GM23338 (cell line): ENCODE data around the gene PGM3. TPM values are rescaled to one million over a fixed set of nuclear protein-coding genes. Genes with fewer than 3 reads are reported as not detected.

ENCODE experiments used
- ATAC-seq: fragments of 200-7000 bp; cut with Tn5 transposase; 3 replicates; pipeline ENCODE4 v1.9.1; 2020
- DNase-seq: peaks from one replicate; pipeline ENCODE4 v3.0.0-alpha.2; 2015; ENCODE audit warnings: low spot score
- H2AFZ ChIP-seq: fragments of 200-600 bp; sonication (generic); 2 replicates; pipeline ENCODE4 v1.8.0; 2016; ENCODE audit warnings: antibody characterized with exemption, mild to moderate bottlenecking, moderate library complexity
- H3F3A ChIP-seq: fragments of 200-600 bp; sonication (generic); replicated peaks from 2 replicates; pipeline ENCODE4 v1.8.0; 2017; ENCODE audit warnings: antibody characterized with exemption, mixed run types, low read depth
- H3K27ac ChIP-seq: fragments of 200-600 bp; sonication (generic); 2 replicates; pipeline ENCODE4 v1.6.1; 2016; ENCODE audit warnings: low read depth
- H3K27me3 ChIP-seq: fragments of 200-600 bp; sonication (generic); 2 replicates; pipeline ENCODE4 v1.8.0; 2016; ENCODE audit warnings: mild to moderate bottlenecking, mixed run types, moderate library complexity; ENCODE audit not compliant: insufficient read depth
- H3K36me3 ChIP-seq: fragments of 200-600 bp; sonication (generic); 2 replicates; pipeline ENCODE4 v1.8.0; 2016; ENCODE audit warnings: mild to moderate bottlenecking; ENCODE audit not compliant: insufficient read depth
- H3K4me1 ChIP-seq: fragments of 200-600 bp; sonication (generic); 2 replicates; pipeline ENCODE4 v1.8.0; 2016; ENCODE audit warnings: mild to moderate bottlenecking, moderate library complexity; ENCODE audit not compliant: insufficient read depth
- H3K4me2 ChIP-seq: fragments of 200-600 bp; sonication (generic); 2 replicates; pipeline ENCODE4 v1.7.1; 2017; ENCODE audit warnings: mixed run types
- H3K4me3 ChIP-seq: fragments of 200-600 bp; sonication (generic); 2 replicates; pipeline ENCODE4 v1.6.1; 2016; ENCODE audit warnings: mixed run types
- H3K79me2 ChIP-seq: fragments of 200-600 bp; sonication (generic); replicated peaks from 2 replicates; pipeline ENCODE4 v1.8.0; 2017; ENCODE audit warnings: mild to moderate bottlenecking; ENCODE audit not compliant: insufficient read depth
- H3K9me2 ChIP-seq: fragments of 200-600 bp; sonication (generic); 2 replicates; pipeline ENCODE4 v1.8.0; 2017; ENCODE audit not compliant: insufficient read depth
- H4K20me1 ChIP-seq: fragments of 200-600 bp; sonication (generic); replicated peaks from 2 replicates; pipeline ENCODE4 v1.8.0; 2017; ENCODE audit warnings: mild to moderate bottlenecking; ENCODE audit not compliant: insufficient read depth
- H3K27ac Mint-ChIP-seq: 2 replicates; pipeline ENCODE4 v1.8.0; 2020; ENCODE audit warnings: inconsistent platforms, mild to moderate bottlenecking, moderate library complexity, mixed read lengths
- H3K27me3 Mint-ChIP-seq: 3 replicates; pipeline ENCODE4 v1.8.0; 2022; ENCODE audit warnings: low read depth, mild to moderate bottlenecking, moderate library complexity, mixed read lengths, inconsistent platforms; ENCODE audit not compliant: insufficient read depth, poor library complexity
- H3K36me3 Mint-ChIP-seq: 3 replicates; pipeline ENCODE4 v1.8.0; 2021; ENCODE audit warnings: low read depth, mild to moderate bottlenecking, inconsistent platforms, moderate library complexity, mixed read lengths
- H3K4me1 Mint-ChIP-seq: 3 replicates; pipeline ENCODE4 v1.8.0; 2020; ENCODE audit warnings: mild to moderate bottlenecking, inconsistent platforms, mixed read lengths
- H3K4me3 Mint-ChIP-seq: 3 replicates; pipeline ENCODE4 v1.8.0; 2021; ENCODE audit warnings: moderate library complexity, mild to moderate bottlenecking, inconsistent platforms, mixed read lengths
- H3K9me3 Mint-ChIP-seq: 3 replicates; pipeline ENCODE4 v1.8.0; 2020; ENCODE audit warnings: moderate library complexity, mild to moderate bottlenecking, inconsistent platforms, mixed read lengths
- CREB1 ChIP-seq: fragments of 250-450 bp; sonication (Bioruptor Pico); IDR thresholded peaks from 2 replicates; pipeline ENCODE4 v1.5.0; 2020; ENCODE audit warnings: low read depth, mild to moderate bottlenecking, moderate library complexity
- CTCF ChIP-seq, 2 experiments: fragments of 200-600 bp in 1 of 2; sonication (generic) in 1 of 2; conservative IDR thresholded peaks; 2 replicates each; pipeline versions ENCODE4 v1.5.1 to v1.6.1; 2016 to 2017; ENCODE audit warnings: antibody characterized with exemption in 2 of 2, low read depth in 2 of 2, mild to moderate bottlenecking in 2 of 2, moderate library complexity in 1 of 2
- EZH2 ChIP-seq: fragments of 200-600 bp; sonication (generic); IDR thresholded peaks from one replicate; pipeline ENCODE4 v1.8.0; 2017; ENCODE audit warnings: antibody characterized with exemption, mild to moderate bottlenecking, low read depth; ENCODE audit not compliant: unreplicated experiment
- EZH2phosphoT487 ChIP-seq: fragments of 200-600 bp; sonication (generic); IDR thresholded peaks from one replicate; pipeline ENCODE4 v1.8.1; 2018; ENCODE audit warnings: antibody characterized with exemption; ENCODE audit not compliant: unreplicated experiment
- NANOG ChIP-seq: IDR thresholded peaks from 2 replicates; pipeline ENCODE4 v1.6.1; 2016; ENCODE audit warnings: antibody characterized with exemption, borderline replicate concordance
- POLR2AphosphoS5 ChIP-seq: IDR thresholded peaks from 2 replicates; pipeline ENCODE4 v1.6.1; 2016; ENCODE audit warnings: antibody characterized with exemption, low read depth
- STAT1 ChIP-seq: IDR thresholded peaks from one replicate; pipeline ENCODE4 v1.6.1; 2016; ENCODE audit warnings: antibody characterized with exemption; ENCODE audit not compliant: unreplicated experiment
- ZNF114 ChIP-seq: fragments of 250-450 bp; sonication (Bioruptor Pico); IDR thresholded peaks from 2 replicates; pipeline ENCODE4 v1.5.0; 2020; ENCODE audit warnings: mild to moderate bottlenecking, moderate library complexity
- polyA plus RNA-seq: library from polyadenylated mRNA; unstranded; fragments of >200 nt; fragmentation: Nextera tagmentation; extraction: Ambion mirVana; gene quantifications from 2 replicates; pipeline ENCODE4 v1.2.1, GENCODE V29; 2016
- total RNA-seq: library from RNA; depleted of rRNA; stranded (reverse); fragments of >200 nt; shearing (Covaris generic); gene quantifications from 2 replicates; pipeline ENCODE4 v1.2.3, GENCODE V29; 2014
- TF ChIP-seq, protein P1 (sequence below): fragments of 250-450 bp; sonication (Bioruptor Pico); IDR thresholded peaks from 2 replicates; pipeline ENCODE4 v1.5.0; 2020; ENCODE audit warnings: mild to moderate bottlenecking, moderate library complexity

PGM3 gene
- total and polyA plus RNA-seq, 2 experiments from 2014 or later, result 23.8 to 35.3 TPM

- H3K4me3 ChIP-seq, result peak overlapping the region; percentile 96
- H4K20me1 ChIP-seq, result peaks cover 21% of the 10 kb centered on the region
- H3K4me2 ChIP-seq, result peak overlapping the region; percentile 90
- H3K79me2 ChIP-seq, result peaks cover 37% of the 10 kb centered on the region
- Mint-ChIP-seq H3K27me3 (peaks cover 10% of the 10 kb centered on the region), H3K36me3 (peaks cover 15% of the 10 kb centered on the region), H3K27ac (peak overlapping the region; percentile 27), H3K9me3 (no peaks in the 10 kb centered on the region), H3K4me3 (peak overlapping the region; percentile 98), H3K4me1 (peaks cover 16% of the 10 kb centered on the region; the same call in 2 of the 3 replicates)
- H3K4me1 ChIP-seq, result peaks cover 4% of the 10 kb centered on the region
- peak; percentile 86 for ATAC-seq
- DNase-seq, result peak; percentile 92
- no peaks in the 10 kb centered on the region for H3F3A ChIP-seq
- peak overlapping the region; percentile 96 for H2AFZ ChIP-seq
- TF ChIP-seq CTCF (conservative IDR thresholded peaks at IDR 0.05; ENCODE audit: low read depth in 2 of 2) (no peak), EZH2phosphoT487 (no peak)
- H3K27ac ChIP-seq, result peak overlapping the region; percentile 81
- H3K9me2 ChIP-seq, result no peaks in the 10 kb centered on the region
- H3K27me3 ChIP-seq, result no peaks in the 10 kb centered on the region
- H3K36me3 ChIP-seq, result peaks cover 18% of the 10 kb centered on the region
Observed at GRCh38 chr6:83193747-83194566, 892 bp upstream of the PGM3 start.

- no peaks in the 10 kb centered on the region for H3F3A ChIP-seq
- Mint-ChIP-seq H3K9me3 (no peaks in the 10 kb centered on the region), H3K27me3 (peaks cover 10% of the 10 kb centered on the region), H3K36me3 (peaks cover 21% of the 10 kb centered on the region), H3K27ac (no peak overlapping the region; the same call in 1 of the 2 replicates), H3K4me3 (peak overlapping the region; percentile 98), H3K4me1 (peaks cover 16% of the 10 kb centered on the region; the same call in 2 of the 3 replicates)
- peaks cover 4% of the 10 kb centered on the region for H3K4me1 ChIP-seq
- H3K4me2 ChIP-seq, result peak overlapping the region; percentile 90
- peak overlapping the region; percentile 96 for H3K4me3 ChIP-seq
- no peaks in the 10 kb centered on the region for H3K27me3 ChIP-seq
- no peak for ATAC-seq
- H3K36me3 ChIP-seq, result peaks cover 27% of the 10 kb centered on the region
- TF ChIP-seq CREB1 (CRISPR knock-in tag), result no peak
- no peak for TF ChIP-seq EZH2
- no peak for TF ChIP-seq STAT1
- no peak for TF ChIP-seq POLR2AphosphoS5
- TF ChIP-seq NANOG, result no peak
- TF ChIP-seq CTCF (conservative IDR thresholded peaks at IDR 0.05; ENCODE audit: low read depth in 2 of 2), result no peak
- TF ChIP-seq, protein P1, sequence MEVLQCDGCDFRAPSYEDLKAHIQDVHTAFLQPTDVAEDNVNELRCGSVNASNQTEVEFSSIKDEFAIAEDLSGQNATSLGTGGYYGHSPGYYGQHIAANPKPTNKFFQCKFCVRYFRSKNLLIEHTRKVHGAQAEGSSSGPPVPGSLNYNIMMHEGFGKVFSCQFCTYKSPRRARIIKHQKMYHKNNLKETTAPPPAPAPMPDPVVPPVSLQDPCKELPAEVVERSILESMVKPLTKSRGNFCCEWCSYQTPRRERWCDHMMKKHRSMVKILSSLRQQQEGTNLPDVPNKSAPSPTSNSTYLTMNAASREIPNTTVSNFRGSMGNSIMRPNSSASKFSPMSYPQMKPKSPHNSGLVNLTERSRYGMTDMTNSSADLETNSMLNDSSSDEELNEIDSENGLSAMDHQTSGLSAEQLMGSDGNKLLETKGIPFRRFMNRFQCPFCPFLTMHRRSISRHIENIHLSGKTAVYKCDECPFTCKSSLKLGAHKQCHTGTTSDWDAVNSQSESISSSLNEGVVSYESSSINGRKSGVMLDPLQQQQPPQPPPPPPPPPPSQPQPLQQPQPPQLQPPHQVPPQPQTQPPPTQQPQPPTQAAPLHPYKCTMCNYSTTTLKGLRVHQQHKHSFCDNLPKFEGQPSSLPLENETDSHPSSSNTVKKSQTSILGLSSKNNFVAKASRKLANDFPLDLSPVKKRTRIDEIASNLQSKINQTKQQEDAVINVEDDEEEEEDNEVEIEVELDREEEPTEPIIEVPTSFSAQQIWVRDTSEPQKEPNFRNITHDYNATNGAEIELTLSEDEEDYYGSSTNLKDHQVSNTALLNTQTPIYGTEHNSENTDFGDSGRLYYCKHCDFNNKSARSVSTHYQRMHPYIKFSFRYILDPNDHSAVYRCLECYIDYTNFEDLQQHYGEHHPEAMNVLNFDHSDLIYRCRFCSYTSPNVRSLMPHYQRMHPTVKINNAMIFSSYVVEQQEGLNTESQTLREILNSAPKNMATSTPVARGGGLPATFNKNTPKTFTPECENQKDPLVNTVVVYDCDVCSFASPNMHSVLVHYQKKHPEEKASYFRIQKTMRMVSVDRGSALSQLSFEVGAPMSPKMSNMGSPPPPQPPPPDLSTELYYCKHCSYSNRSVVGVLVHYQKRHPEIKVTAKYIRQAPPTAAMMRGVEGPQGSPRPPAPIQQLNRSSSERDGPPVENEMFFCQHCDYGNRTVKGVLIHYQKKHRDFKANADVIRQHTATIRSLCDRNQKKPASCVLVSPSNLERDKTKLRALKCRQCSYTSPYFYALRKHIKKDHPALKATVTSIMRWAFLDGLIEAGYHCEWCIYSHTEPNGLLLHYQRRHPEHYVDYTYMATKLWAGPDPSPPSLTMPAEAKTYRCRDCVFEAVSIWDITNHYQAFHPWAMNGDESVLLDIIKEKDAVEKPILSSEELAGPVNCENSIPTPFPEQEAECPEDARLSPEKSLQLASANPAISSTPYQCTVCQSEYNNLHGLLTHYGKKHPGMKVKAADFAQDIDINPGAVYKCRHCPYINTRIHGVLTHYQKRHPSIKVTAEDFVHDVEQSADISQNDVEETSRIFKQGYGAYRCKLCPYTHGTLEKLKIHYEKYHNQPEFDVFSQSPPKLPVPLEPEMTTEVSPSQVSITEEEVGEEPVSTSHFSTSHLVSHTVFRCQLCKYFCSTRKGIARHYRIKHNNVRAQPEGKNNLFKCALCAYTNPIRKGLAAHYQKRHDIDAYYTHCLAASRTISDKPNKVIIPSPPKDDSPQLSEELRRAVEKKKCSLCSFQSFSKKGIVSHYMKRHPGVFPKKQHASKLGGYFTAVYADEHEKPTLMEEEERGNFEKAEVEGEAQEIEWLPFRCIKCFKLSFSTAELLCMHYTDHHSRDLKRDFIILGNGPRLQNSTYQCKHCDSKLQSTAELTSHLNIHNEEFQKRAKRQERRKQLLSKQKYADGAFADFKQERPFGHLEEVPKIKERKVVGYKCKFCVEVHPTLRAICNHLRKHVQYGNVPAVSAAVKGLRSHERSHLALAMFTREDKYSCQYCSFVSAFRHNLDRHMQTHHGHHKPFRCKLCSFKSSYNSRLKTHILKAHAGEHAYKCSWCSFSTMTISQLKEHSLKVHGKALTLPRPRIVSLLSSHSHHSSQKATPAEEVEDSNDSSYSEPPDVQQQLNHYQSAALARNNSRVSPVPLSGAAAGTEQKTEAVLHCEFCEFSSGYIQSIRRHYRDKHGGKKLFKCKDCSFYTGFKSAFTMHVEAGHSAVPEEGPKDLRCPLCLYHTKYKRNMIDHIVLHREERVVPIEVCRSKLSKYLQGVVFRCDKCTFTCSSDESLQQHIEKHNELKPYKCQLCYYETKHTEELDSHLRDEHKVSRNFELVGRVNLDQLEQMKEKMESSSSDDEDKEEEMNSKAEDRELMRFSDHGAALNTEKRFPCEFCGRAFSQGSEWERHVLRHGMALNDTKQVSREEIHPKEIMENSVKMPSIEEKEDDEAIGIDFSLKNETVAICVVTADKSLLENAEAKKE (CRISPR knock-in tag), result no peak
- TF ChIP-seq ZNF114 (CRISPR knock-in tag), result no peak
- DNase-seq, result no peak
- no peaks in the 10 kb centered on the region for H3K9me2 ChIP-seq
- H3K27ac ChIP-seq, result 0 out of 2 replicates have a peak overlapping the region, but pooled peaks have one; percentile 79
- peaks cover 21% of the 10 kb centered on the region for H4K20me1 ChIP-seq
- H3K79me2 ChIP-seq, result peaks cover 44% of the 10 kb centered on the region
- peak overlapping the region; percentile 96 for H2AFZ ChIP-seq
Observed at GRCh38 chr6:83192456-83192855, 609 bp downstream of the PGM3 start.
